Dendritic cell treated with granulocyte-macrophage colony-stimulating factor and Interleukin-4, amounts not matched to agents 40 ng/mL and 50 ng/mL, for 4 days (primary cell): ENCODE data around the gene TRIB2.

ENCODE experiments used
- H3K27ac Mint-ChIP-seq: one replicate; pipeline ENCODE4 v1.8.0; 2022; ENCODE audit warnings: mild to moderate bottlenecking, mixed read lengths
- H3K27me3 Mint-ChIP-seq: one replicate; pipeline ENCODE4 v1.8.0; 2022; ENCODE audit warnings: mild to moderate bottlenecking, mixed read lengths
- H3K36me3 Mint-ChIP-seq: one replicate; pipeline ENCODE4 v1.8.0; 2022; ENCODE audit warnings: low read depth, mixed read lengths
- H3K4me1 Mint-ChIP-seq: one replicate; pipeline ENCODE4 v1.8.0; 2022; ENCODE audit warnings: low read depth, mixed read lengths
- H3K4me3 Mint-ChIP-seq: one replicate; pipeline ENCODE4 v1.8.0; 2022; ENCODE audit warnings: mild to moderate bottlenecking, moderate library complexity, mixed read lengths
- H3K9me3 Mint-ChIP-seq: one replicate; pipeline ENCODE4 v1.8.0; 2022; ENCODE audit warnings: mixed read lengths
- intact Hi-C: fragments of 100-400 bp; cut with micrococcal nuclease; formaldehyde crosslinking; loops from one replicate; pipeline ENCODE4 v1.15.0; 2022

TRIB2 gene

DNA sequence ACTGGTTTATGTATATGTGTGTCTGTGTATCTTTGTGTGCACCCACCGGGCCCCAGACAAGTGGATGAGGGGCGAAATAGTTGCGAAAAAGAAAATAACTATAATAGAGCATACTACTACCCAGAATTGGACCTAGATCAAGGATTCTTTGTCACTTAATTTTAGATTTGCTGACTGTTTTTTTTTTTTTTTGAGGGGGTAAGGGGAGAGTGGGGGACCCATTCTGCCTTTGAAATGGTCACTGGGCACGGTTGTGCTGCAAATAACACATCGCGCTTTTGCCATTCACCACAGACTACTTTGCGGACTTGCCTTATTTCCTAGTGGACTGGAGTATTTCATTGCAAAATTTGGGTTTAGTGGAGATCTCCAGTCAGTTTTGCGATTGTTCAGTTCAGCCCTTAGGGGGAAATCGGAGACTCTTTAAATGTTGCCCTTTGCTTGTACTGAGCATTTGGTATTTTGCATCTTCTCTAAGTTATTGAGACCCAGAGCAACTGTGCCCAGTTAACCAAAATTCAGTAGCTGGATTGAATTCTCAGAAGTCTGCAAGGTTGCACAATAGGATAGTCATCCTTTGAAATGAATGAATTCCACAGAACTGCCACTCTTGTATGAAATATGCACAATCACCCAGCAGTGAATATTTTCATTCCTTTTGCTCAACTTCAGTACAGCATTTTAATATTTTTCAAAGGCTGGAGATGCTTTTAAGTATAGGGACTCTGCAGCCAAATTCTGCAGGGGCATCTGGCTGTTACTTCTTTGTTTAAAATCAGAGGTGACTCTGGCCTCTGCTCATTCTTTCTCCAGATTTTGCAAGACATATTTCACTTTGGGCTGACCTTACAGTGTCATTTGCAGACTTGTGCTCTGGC is 2.9 kb downstream of the TRIB2 start:
- H3K4me1 Mint-ChIP-seq: peaks cover 66% of the 10 kb centered on the region
- H3K27ac Mint-ChIP-seq: peak overlapping the region; percentile 90
- peak overlapping the region; percentile 96 for H3K4me3 Mint-ChIP-seq
- H3K27me3 Mint-ChIP-seq: peaks cover 58% of the 10 kb centered on the region
- H3K36me3 Mint-ChIP-seq: peaks cover 35% of the 10 kb centered on the region
- intact Hi-C loops: loop anchor here (2.0 to 5.0 kb wide), 2 partner anchors 211 to 288 kb away; no protein-coding TSS in a partner anchor
- H3K9me3 Mint-ChIP-seq: no peaks in the 10 kb centered on the region

DNA sequence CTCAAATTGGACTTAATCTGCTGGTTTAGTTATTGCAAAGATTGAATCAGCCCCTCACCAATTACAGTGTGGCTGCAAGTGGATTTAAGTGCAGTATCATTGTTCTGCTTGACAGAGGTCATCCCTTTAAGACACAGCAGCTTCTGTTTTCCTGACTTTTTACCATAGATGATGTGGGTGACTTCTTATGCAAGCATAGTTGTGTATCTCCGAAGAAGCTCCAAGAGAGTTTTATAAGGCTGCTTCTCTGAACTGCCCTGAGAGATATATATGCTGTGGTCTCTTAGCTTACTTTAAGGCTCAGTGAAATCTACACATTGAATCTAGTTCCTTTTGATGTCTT is 3.5 kb downstream of the TRIB2 start:
- H3K27ac Mint-ChIP-seq: no peak overlapping the region
- H3K9me3 Mint-ChIP-seq: no peaks in the 10 kb centered on the region
- H3K27me3 Mint-ChIP-seq: peaks cover 58% of the 10 kb centered on the region
- H3K36me3 Mint-ChIP-seq: peaks cover 41% of the 10 kb centered on the region
- intact Hi-C loops: no loop called here
- peak overlapping the region; percentile 96 for H3K4me3 Mint-ChIP-seq
- H3K4me1 Mint-ChIP-seq: peaks cover 72% of the 10 kb centered on the region

DNA sequence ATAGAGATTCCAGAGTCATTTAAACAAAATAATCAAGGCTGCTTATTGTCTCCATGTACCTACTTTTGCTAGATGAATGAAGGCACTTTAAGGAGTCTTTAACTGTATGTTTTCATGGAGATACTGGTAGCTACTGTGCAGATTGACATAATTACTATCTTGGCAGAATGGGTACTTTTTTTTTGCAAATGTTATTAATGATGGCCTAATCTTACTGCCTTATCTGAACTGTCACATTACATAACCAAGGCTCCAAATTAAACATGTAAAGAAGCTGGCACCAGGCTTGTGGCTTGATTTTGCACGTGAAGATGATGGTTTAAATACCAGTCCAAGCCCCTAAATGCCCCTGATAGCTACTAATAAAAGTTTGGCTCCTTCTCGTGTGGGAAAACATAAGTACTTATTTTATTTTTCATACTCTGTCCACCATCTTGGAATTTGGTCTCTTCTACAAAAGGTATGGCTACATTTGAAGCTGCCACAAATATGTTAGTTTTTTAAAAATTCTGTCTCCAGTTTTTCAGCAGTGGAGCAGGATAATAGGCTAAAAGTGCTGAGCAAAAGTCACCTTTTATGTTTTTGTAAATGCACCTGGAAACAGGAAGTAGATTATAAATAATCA is 4.1 kb downstream of the TRIB2 start:
- H3K4me1 Mint-ChIP-seq: peaks cover 77% of the 10 kb centered on the region
- H3K9me3 Mint-ChIP-seq: no peaks in the 10 kb centered on the region
- intact Hi-C loops: no loop called here
- no peak overlapping the region for H3K4me3 Mint-ChIP-seq
- H3K27ac Mint-ChIP-seq: no peak overlapping the region
- peaks cover 44% of the 10 kb centered on the region for H3K36me3 Mint-ChIP-seq
- H3K27me3 Mint-ChIP-seq: peaks cover 52% of the 10 kb centered on the region

DNA sequence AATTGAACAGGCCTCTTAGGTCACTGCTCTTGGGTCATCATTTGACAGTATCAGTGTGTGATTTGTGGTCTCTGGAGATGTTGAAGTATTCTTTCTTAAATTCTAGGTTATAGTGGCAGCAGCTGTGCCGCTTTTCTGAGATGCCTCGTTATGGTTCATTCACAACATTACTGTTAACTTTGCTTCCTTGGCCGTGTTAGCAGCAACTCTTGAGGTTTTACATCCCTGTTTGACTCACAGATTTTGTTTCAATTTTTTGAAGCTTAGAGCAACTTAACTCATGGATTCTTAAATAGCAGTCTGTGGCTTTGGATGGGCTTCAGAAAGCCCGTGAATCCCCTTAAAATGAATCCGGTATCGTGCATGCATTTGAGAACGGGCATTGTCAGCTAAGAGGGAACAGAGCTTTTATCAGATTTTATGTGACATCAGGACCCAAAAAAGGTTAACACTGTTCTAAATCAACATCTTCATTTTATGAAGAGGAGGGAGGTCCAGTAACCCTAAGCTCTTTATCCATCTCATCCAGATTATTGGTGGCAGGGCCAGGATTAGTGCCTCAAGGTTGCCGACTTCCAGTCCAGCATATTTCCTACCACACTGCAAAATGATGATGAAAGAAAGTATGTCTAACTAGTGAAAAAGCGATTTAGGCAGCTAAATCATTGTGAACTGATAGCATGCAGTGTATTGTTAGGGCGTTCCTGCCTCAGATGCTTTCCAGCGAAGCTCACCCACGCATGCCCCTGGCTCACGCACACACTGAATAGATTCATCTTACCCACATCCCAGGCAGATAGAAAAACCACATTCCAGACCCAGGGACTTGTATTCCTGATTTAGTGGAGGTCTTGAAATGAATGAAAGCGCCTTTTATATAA is 5.1 kb downstream of the TRIB2 start:
- no peaks in the 10 kb centered on the region for H3K9me3 Mint-ChIP-seq
- no peak overlapping the region for H3K4me3 Mint-ChIP-seq
- H3K27me3 Mint-ChIP-seq: peaks cover 48% of the 10 kb centered on the region
- peaks cover 81% of the 10 kb centered on the region for H3K4me1 Mint-ChIP-seq
- intact Hi-C loops: no loop called here
- H3K27ac Mint-ChIP-seq: peak overlapping the region; percentile 22
- H3K36me3 Mint-ChIP-seq: peaks cover 43% of the 10 kb centered on the region

DNA sequence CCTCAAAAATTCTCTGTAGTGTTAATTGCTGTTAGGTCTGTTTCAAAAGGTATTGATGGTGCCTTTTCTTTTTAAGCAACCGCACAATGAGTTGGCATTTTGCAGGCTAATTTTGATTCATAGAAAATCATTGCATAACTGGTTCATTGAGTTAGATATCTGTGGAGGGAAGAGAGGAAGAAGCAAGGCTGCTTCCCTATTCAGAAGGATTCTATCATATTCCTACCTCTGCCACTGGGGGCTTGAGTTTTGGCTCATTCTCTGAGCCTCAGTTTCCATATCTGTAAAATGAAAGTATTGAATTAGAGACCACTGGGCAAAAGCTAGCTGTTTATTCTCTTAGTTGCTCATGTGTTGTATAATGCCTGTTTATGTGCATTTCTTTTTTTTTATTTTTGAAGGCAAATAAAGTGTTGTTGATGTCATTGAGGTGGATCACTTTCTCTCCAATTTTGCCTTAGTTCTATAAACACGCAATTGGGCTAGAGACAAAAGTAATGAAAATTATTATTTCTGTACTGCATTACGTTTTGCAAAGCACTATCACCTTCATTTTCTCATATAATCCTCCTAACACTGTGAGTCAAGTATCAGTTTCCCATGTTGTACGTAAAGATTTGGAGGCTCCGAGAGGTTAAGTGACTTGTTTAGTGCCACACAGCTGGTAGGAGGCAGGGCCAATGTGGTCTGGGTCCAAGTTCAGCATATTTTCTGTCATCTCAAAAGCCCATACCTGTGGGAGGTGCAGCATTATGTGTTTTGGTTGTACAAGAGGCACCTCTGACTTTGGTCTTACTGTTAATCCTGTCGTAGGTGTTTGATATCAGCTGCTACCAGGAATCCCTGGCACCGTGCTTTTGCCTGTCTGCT is 5.9 kb downstream of the TRIB2 start:
- peaks cover 41% of the 10 kb centered on the region for H3K27me3 Mint-ChIP-seq
- H3K27ac Mint-ChIP-seq: no peak overlapping the region
- H3K4me3 Mint-ChIP-seq: no peak overlapping the region
- H3K4me1 Mint-ChIP-seq: peaks cover 89% of the 10 kb centered on the region
- no peaks in the 10 kb centered on the region for H3K9me3 Mint-ChIP-seq
- intact Hi-C loops: no loop called here
- peaks cover 34% of the 10 kb centered on the region for H3K36me3 Mint-ChIP-seq

DNA sequence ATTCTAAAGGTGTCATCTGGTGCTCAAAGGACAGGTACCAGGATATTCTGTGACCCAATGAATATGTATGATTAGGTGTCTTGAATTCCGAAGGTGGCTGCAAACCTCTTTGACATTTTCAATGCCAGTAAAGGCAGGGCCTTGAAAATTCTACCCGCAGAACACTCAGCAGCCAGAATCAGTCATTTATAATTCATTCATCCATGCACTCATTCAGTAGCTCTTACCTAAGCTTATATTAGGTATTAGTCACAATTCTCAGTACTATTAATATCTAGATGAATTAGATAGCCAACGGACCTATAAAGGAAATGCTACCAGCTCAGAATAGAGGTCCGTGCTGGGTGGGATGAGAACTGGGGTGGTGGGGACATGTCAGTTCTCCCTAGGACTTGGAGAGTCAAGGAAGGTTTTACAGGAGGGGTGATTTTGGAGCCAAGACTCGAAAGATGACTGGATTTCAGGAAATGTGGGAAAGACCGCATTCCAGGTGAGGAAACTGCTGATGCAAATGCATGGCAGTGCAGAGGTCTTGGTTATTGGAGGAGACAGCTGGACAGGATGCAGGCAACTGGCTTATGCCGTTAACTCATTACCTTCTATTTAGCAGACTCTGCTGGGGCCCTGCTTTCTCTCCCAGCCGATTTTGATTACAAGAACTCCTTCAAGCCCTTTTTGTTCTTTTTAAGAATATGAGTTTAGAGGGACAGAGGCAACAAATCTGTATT is 7.2 kb downstream of the TRIB2 start:
- Mint-ChIP-seq H3K4me3 (no peak overlapping the region), H3K9me3 (no peaks in the 10 kb centered on the region), H3K27me3 (peaks cover 30% of the 10 kb centered on the region), H3K36me3 (peaks cover 24% of the 10 kb centered on the region), H3K4me1 (peaks cover 90% of the 10 kb centered on the region), H3K27ac (no peak overlapping the region)
- intact Hi-C loops: no loop called here

DNA sequence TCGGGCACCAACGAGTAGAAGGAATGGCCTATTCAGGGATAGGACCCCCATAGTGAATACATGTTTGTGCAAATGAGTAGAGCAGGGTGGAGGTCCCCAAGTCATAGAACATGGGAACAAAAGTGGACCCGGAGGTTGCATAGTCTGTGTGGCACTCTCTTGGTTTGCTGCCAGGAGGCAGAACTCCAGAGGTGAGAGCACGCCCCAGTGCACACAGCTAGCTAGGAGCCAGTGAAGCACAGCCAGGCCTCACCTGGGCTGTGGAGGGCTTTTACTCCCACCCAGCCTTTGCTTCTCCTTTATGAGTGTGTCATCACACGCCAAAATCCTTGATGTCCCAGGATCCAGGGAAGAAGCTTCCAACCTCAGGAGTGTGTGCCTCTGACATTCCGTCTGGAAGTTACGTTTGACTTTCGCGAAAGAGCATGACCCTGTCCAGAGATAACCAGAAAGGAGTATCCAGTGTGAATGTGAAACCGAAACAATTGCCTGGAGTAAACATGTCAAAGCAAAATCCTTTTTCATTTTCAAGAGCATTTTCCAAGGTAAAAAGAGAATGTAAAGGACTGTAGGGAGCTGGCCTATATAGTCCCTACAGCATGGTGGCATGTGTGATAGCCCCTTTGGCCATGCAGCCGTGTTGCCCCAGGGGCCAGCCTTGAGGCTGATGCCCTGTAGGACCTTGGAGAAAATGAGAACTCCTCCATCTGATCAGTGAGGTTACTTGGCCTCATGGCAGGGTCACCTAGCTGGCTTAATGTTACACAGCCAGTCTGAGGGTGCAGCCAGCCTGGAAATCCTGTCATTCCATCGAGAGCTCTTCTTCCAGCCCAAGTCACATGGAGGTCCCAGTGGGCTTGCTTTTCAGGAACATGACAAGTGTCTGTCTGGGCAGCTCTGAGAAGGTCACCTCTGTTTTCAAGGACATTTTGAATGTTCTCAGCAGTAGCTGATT is 8.8 kb downstream of the TRIB2 start:
- Mint-ChIP-seq H3K27ac (no peak overlapping the region), H3K36me3 (peaks cover 24% of the 10 kb centered on the region)

DNA sequence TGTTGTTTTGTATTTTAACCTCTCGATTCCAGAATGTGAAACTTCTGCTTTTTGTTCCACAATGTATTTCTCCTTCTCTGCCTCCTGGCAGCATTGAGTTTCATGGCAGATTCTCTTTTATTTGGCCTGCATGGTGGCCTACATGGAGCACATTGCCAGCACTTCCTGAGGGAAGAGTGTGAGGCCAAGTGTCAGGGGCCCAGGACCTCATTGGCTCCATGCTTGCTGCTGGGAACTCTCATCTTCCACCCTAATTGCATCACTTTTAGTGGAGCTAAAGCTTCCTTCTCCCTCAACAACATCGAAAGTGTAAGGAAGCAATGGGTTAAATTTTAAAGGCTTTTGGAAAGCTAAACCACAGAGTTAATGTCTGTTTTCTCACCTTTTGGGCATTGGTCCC is 9.5 kb downstream of the TRIB2 start:
- H3K27me3 Mint-ChIP-seq: peaks cover 25% of the 10 kb centered on the region
- intact Hi-C loops: no loop called here
- peaks cover 24% of the 10 kb centered on the region for H3K36me3 Mint-ChIP-seq
- H3K4me1 Mint-ChIP-seq: peaks cover 82% of the 10 kb centered on the region
- peak overlapping the region; percentile 22 for H3K27ac Mint-ChIP-seq
- H3K4me3 Mint-ChIP-seq: no peak overlapping the region
- H3K9me3 Mint-ChIP-seq: no peaks in the 10 kb centered on the region

More for the DNA sequence above, 8.8 kb downstream of the TRIB2 start:
- H3K4me1 Mint-ChIP-seq: peaks cover 78% of the 10 kb centered on the region
- intact Hi-C loops: no loop called here
- peaks cover 24% of the 10 kb centered on the region for H3K27me3 Mint-ChIP-seq
- no peak overlapping the region for H3K4me3 Mint-ChIP-seq
- H3K9me3 Mint-ChIP-seq: no peaks in the 10 kb centered on the region

DNA sequence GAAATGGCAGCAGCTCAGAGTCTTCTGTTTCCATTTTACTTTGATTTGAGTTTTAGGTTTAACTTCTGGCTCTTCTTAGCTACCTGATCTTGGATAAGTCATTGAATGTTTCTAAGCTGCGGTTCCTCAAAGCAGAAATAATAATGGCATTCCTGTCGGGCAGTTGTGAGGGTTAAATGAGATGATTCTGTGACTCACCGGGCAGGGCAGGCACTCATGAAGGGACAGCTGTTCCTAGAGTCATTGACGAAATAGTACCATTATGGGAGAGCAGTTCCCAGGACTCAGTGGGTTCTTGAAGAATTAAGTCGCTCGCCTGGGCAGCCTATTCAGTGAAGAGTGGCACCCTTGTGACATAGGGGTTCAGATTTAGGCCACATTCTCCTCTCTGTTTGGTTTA is 10.3 kb downstream of the TRIB2 start:
- H3K36me3 Mint-ChIP-seq: peaks cover 24% of the 10 kb centered on the region
- H3K4me1 Mint-ChIP-seq: peaks cover 84% of the 10 kb centered on the region
- no peaks in the 10 kb centered on the region for H3K9me3 Mint-ChIP-seq
- H3K4me3 Mint-ChIP-seq: no peak overlapping the region
- peaks cover 26% of the 10 kb centered on the region for H3K27me3 Mint-ChIP-seq
- H3K27ac Mint-ChIP-seq: no peak overlapping the region
- intact Hi-C loops: no loop called here

DNA sequence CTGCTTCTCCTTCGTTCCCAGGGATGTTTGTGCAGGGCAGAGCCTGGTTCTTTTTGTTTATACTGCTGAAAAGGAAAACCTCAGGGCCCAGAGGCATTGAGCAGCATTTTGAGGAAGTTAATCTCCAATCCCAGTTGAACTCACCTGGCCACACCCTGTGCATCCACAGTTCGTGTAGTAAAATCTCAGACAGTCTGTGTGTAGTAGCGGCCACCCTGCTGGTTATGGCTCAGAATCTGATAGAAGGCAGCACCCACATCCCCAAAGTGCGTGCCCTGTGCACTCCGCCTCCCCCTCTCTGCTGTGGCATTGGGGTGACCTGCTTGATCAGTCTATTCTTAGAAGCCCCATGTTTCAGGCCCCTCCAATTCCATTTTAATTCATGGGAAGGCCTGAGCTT is 10.9 kb downstream of the TRIB2 start:
- intact Hi-C loops: no loop called here
- no peak overlapping the region for H3K27ac Mint-ChIP-seq
- H3K9me3 Mint-ChIP-seq: no peaks in the 10 kb centered on the region
- no peak overlapping the region for H3K4me3 Mint-ChIP-seq
- peaks cover 84% of the 10 kb centered on the region for H3K4me1 Mint-ChIP-seq
- peaks cover 24% of the 10 kb centered on the region for H3K36me3 Mint-ChIP-seq
- H3K27me3 Mint-ChIP-seq: peaks cover 26% of the 10 kb centered on the region

DNA sequence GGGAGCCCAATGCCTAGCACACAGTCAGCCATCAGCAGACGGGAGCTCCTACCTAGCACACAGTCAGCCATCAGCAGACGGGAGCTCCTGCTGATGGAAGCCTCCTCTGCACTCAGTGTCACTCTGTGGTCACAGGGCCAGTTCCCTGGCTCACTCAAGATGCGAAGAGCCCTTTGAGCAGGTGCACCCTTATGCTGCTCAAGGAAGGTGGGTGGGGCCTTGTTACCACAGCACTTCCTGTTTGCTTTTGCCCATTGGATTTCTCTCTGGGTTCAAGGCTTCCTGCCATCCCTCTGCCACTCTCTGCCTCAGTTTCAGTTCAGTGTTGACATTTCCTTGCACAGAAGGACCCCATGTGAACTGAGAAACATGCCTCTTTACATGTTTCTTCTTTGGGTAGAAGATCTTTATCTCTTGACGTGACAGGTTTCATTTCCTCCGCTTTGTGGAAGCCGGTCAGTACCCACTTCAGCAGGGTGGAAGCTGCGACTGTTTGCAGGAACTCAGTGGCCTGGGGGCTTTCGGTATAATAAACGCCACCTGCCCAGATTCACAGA is 11.6 kb downstream of the TRIB2 start:
- peaks cover 22% of the 10 kb centered on the region for H3K36me3 Mint-ChIP-seq
- no peaks in the 10 kb centered on the region for H3K9me3 Mint-ChIP-seq
- no peak overlapping the region for H3K27ac Mint-ChIP-seq
- peaks cover 24% of the 10 kb centered on the region for H3K27me3 Mint-ChIP-seq
- no peak overlapping the region for H3K4me3 Mint-ChIP-seq
- intact Hi-C loops: no loop called here
- peaks cover 77% of the 10 kb centered on the region for H3K4me1 Mint-ChIP-seq

DNA sequence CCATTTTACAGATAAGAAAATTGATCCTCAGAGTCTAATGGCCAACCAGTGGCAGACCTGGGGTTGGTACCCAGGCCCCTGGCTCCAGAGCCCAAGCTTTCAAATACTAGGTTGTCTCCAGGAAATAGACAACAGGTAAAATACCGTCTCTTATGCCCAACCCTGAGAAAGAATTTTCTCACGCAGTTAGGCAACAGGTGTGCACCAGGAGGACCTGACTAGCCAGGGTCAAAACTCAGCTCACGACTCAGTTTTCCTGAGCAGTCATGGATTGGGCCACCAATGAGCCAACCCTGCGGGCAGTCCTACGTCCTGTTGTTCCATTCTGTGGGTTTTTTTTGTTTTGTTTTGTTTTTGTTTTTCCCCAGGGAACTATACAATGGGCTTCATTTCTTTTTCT is 13.5 kb downstream of the TRIB2 start:
- H3K36me3 Mint-ChIP-seq: peaks cover 6% of the 10 kb centered on the region
- H3K27ac Mint-ChIP-seq: no peak overlapping the region
- no peak overlapping the region for H3K4me3 Mint-ChIP-seq
- H3K4me1 Mint-ChIP-seq: peaks cover 59% of the 10 kb centered on the region
- intact Hi-C loops: no loop called here
- H3K9me3 Mint-ChIP-seq: no peaks in the 10 kb centered on the region
- peaks cover 13% of the 10 kb centered on the region for H3K27me3 Mint-ChIP-seq
